Measurements from ENCODE around the gene DTWD2.

GRCh38 chr5:119010206-119010605, 21.9 kb upstream of the DTWD2 start:
- TF ChIP-seq, protein P1, sequence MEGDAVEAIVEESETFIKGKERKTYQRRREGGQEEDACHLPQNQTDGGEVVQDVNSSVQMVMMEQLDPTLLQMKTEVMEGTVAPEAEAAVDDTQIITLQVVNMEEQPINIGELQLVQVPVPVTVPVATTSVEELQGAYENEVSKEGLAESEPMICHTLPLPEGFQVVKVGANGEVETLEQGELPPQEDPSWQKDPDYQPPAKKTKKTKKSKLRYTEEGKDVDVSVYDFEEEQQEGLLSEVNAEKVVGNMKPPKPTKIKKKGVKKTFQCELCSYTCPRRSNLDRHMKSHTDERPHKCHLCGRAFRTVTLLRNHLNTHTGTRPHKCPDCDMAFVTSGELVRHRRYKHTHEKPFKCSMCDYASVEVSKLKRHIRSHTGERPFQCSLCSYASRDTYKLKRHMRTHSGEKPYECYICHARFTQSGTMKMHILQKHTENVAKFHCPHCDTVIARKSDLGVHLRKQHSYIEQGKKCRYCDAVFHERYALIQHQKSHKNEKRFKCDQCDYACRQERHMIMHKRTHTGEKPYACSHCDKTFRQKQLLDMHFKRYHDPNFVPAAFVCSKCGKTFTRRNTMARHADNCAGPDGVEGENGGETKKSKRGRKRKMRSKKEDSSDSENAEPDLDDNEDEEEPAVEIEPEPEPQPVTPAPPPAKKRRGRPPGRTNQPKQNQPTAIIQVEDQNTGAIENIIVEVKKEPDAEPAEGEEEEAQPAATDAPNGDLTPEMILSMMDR (IDR thresholded peaks at IDR 0.05; ENCODE audit: poor library complexity): no peak
- TF ChIP-seq EZH2 (IDR thresholded peaks at IDR 0.05; ENCODE audit: borderline replicate concordance): no peak

Data from hepatocyte (in vitro differentiated cells).